ENCODE measurements around the gene NKX2-1.
"Not testable (repeated sequence)": the region's sequence is repeated elsewhere in the genome, so short reads cannot be mapped to it uniquely, and the experiment has no call there.

Gene NKX2-1

DNA sequence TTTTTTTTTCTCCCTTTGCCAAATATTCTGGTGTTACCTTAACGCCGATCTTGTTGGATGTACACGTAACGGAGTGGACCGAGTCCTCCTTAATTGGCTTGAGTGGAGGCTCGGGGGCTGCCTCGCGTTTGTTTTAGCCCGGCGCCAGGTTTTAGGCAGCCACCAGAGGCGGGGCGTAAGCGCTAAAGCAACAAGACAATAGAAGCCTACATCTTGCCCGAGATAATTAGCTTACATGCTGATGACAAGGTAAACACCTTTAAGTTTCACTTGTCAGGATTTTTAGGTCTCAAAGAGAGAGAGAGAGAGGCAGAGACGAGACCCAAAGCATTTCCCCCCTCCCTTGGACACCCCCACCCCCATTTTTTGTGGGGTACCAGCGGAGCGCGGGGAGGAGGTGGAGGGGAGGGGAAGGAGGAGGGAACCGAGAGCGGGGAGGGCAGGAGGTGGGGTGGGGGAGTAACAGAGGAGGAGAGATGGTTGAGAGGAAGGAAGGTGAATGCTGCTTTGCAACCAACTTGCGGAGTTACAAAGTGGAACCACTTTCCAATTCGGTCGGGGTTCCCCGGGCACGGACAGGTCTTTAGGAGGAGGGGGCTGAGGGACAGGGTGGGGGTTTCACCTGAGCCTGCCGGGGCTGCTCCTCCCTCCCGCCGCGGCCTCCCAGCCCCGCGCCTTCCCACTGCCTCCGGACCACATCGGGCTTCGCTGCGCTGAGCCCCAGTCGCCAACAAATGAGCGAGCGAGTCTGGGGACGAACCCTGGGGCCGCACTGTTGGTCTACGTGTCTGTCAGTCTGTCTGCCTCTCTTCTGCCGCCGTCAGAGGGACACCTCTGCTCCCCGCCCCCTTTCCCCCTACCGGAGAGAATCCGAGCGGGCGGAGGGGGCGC is at the start of gene NKX2-1:
NKX2-1 (minus strand) TSS at position 802 of the 891 bp plus-strand sequence; CDS start at position 699, 103 bp downstream.
- DNase-seq (ENCODE audit: low spot score) = peak; percentile 35

DNA sequence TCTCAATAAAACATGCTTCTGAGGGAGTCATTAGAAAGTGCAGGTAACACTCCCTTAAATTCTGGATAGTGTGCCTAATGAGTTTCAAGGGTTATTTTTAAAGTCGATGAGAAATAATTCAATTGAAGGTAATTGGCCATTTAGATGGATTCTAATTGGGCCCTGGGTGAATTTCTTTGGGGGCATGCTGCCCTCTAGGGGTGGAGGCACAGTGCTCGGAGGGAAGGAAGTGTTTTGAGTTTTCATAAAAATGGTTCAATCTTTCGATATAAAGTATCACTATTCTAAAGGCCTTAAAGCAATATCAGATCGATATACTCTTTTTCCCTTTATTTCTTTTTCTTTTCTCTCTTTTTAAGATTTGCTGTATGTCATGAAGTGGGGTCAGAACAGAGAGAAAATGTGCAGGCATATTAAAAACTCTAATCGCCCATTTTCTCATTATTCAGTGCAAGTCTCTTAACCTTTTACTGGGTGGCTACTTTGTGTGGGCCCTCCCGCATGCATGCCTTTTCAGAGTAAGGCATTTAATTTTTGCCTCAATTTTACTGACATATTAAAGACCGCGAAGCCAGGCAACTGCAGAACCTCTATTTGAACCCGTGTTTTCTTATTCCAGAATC is 36.9 kb upstream of the NKX2-1 start:
- peak; percentile 14 for DNase-seq (ENCODE audit: low spot score)

DNA sequence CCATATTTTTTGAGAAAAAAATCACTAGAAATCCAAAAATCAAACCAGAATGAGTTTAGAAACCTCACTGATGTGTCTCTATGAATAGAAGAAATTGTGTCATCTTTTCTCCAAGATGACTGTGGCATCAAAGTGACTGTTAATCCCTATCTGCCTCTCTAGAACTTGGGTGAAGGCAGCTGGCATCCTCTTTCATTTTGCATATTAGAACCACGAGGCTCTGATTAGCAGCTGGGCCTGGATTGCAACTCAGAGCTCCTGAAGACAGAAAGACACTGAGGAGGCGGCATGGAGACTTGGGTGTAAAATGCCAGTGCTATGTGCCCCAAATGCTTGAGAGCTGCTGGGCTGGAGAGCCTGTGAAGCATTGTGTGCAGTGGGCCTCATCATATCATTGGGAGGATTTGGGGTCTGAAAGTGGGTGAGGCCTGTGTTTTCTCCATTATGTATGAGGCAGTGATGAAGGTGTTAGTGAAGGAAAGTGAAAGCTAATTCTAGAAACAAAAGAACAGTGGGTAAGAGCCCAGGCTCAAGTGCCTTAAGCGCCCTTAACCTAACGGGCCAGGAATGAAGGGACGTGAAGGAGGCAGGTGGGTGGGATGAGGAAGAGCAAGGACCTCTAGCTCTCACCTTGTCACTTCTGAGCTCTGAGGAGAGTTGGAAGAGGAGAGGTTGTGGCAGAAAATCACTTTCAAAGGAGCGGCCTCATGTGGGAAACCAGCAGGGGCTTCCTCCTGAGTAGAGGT is 36.1 kb upstream of the NKX2-1 start:
- DNase-seq (ENCODE audit: low spot score) = no peak

DNA sequence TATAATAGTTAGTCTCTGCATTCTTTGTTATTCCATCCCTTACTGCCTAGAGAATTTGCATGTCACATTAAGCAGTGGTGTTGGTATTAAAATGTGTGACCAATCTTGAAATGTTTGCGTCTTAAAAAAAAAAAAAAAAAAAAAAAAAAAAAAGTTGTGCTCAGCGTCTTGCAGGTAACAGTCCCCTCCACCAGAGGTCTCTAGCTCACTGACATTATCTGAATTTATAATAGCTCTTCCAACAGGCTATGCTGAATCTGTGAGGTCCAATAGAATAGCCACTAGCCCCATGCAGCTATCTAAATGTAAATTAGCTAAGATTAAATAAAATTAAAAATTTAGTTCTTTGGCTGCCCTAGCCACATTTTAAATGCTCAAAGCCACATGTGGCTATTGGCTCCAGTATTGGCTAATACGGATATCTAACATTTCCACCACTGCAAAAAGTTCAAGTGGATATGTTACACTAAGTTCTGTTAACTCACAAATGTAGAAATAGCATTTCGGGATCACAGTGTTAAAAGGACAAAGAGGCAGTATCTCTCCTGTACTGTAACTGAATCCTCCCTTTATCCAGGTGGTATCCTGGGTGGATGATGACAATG is 33.7 kb upstream of the NKX2-1 start:
- peak; percentile 8 for DNase-seq (ENCODE audit: low spot score)

DNA sequence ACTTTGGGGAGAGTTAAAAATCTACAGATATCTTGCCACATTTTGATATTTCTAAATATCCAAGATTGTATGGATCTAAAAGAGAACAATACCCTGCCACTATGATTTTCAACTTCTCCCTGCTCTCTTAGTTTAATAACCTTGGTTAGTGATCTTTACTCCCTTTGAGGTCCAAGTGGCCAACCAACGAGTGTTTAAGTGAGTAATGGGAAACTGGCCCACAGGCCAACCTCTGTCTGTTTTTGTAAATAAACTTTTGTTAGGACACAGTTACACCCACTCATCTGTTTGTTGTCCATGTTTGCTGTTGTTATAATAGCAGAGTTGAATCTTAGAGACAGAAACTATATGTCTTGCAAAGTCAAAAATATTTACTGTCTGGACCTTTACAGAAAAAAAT is 30.9 kb upstream of the NKX2-1 start:
- no peak for DNase-seq (ENCODE audit: low spot score)

DNA sequence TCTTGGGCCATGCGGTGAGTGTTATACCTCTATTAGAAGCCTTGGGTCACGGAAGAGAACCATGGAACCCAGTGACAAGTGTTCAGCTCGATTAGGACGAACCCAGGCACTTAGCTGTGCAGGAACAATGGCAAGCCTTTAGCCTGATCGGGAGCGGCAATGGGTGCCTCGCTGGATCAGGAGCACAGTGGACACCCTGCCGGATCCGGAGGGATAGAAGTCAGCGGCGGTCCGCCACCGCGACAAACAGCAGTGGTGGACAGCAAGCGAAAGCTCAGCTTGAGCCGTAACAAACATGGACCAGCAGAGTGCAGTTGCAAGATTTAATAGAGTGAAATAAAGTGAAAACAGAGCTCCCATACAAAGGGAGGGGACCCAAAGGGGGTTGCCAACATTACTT is 24.2 kb upstream of the NKX2-1 start:
- not testable (repeated sequence) for DNase-seq (ENCODE audit: low spot score)

DNA sequence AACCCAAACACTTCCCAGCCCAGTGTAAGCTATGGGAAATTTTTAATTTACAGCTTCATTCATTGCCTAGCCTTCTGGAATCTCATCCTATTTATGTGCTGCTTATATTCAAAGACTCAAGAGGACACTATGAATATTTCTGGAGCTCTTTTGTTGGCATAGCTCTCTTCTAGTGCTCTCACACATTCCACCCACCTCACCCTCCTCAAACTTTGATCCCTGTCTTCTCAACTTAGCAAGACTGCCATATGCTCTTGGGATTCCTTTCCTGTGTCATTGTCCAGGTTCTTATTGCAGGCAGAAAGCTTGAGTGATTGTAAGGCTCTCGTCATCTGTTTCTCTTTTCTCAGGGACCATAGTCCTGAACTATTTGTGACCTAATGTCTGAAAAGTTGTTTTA is 18.0 kb upstream of the NKX2-1 start:
- DNase-seq (ENCODE audit: low spot score) = no peak

DNA sequence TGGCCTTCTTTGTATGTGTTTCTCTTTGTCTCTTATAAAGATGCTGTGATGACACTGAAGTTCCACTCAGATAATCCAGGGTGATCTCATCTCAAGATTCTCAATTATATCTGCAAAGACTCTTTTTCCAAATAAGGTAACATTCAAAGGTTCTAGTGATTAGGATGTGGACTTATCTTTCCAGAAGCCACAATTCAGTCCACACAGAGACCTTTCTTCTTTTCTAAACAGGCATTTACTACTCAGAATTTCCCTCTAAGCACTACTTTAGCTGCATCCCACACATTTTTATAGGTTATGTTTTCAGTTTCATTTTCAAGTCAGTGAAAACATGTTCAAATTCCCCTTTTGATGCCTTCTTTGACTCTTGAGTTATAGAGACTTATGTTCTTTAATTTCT is 9.0 kb upstream of the NKX2-1 start:
- DNase-seq (ENCODE audit: low spot score) = no peak

DNA sequence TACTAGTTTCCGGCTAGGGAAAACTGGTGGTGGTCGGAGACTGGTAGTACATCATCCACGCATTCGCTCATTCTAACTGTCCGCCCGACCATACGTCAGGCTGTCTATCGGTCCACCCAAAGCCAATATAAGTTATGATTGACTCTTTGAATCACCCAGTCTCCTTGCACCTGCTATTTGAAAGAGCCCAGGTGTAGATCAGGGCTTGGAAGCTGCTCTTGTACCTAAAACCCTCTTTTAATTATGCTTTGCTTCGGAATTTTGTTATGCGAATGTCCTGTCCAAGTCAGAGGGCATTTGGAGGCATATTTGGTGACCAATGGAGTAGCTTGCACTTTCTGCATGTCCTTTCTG is 5.7 kb upstream of the NKX2-1 start:
- no peak for DNase-seq (ENCODE audit: low spot score)

DNA sequence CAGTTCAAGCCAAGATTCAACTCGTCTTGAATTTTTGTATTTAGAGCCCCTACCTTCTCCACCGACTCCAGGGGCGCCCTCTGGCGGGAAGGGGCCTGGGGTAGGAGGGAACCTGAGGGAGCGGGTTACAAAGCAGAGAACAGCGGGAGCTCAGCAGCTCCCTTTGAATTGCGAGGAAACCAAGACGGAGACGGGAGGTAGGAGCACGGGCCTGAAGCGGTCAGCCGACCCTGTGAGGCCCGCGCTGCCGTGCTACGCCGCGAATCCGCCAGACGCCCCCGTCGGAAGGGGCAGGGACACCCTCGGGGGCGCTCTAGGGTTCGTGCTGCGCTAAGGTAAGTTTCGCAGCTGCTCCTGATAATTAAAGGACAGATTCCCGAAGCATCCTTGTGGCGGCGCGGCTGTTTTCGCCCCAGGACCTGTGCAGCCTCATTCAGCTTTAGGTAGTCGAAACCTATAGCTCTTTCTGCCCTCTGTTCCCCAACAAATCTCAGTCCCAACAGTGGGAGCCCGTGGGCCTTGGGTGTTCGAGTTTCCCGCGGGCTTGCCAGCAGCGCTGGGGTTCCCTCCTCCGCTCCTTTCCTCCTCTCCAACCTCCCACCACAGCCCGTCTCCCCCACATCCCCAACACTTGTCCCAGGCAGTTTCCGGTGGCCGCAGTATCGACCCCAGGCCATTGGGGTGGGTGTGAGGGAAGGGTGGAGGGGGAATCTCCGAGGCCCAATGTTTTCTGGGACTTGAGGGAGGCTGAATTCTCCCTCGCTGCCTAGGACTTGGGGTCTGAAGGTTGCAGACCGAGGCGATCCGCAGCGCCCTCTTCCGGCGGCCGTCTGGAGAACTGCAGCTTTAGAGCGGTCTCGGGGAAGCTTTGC is 5.1 kb upstream of the NKX2-1 start:
- peak; percentile 80 for DNase-seq (ENCODE audit: low spot score)

DNA sequence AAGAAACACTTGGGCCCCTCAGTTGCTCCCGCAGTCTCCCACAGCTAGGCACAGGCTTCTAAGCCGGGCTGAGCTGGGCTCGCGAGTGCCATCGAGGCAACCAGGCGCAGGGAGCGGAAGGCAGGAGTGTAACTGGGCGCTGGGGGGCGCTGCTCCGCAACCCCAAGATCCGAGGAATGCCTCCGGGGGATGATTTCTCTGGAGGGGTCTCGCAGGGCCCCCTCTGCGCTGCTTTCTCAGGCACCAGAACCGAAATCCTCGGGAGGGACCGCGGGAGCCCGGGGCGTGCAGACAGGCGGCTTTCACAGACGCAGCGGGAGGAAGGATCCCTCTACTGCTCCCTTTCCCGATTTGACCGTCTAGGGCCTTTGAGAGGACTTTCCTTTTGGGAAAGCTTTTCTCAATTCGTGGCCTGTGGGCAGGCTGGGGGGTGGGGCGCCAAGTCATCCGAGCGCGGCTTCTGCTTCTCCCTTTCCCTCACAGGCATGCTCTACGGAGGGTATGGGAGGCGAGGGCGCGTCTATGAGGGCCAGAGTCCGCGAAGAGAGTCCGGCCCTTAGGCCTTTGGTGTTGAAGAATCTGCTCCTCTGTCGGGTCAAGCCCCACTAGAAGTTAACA is 4.3 kb upstream of the NKX2-1 start:
- no peak for DNase-seq (ENCODE audit: low spot score)

DNA sequence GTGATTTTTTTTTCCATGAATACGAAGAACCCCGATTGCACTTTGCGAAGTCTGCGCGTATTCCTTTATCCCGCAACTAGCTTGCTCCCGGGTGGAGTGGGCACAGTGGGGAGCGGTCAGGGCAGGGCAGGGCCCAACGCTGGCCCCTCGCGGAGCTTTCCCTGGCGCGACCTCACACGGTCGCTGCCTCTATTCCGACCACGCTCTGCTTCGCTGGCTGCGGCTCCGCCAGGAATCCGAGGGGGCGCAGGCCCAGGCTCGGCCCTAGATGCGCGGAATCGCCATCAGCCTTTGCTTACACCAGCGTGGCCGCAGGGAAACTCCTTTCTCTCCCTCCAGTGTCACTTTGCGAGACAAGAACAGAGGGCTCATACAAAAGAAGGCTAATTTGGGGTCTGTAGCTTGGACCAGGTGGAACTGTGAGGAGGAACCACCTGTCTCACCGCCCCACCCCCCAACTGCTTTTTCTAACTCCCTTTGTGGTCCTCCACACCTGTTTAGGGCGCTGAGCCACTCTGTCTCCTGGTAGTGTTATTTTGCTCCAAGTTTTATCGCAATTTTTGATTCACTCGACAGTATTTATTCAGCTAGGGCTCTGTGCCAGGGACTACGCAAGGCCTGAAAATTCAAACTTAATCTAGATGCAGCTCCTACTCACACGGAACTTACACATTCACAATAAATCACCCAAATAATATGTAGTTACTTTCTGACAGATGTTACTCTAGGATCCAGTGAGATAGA is 3.1 kb upstream of the NKX2-1 start:
- DNase-seq (ENCODE audit: low spot score) = no peak

DNA sequence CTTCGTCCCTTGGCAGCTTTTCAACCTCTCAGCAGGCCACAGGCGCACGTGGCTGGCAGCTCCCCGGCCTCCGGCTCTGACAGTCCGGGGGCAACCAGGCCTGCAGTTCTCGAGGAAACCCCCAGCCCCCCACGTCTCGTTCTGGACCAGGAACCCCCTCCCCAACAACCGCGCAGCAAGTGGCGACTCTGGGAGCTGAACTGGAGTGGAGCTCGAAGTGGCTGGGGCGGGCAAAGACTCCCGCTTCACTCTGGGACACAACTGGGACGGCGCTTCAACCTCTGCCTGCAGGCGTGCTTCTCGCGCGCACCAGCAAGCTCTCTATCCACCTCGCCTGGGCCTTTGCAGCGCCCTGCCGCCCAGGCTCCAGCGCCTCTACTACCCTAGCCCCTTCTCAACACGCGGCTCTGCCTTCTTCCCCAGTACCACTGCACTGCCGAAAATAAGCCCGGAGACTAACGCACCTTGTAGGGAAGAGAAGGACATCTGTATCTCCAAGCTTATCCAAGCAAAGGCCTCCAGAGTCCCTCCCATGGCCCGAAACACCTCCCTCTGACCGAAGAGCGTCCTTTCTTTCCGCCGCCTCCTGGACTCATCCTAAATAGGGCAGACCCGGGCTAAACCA is 2.4 kb upstream of the NKX2-1 start:
- DNase-seq (ENCODE audit: low spot score) = no peak

DNA sequence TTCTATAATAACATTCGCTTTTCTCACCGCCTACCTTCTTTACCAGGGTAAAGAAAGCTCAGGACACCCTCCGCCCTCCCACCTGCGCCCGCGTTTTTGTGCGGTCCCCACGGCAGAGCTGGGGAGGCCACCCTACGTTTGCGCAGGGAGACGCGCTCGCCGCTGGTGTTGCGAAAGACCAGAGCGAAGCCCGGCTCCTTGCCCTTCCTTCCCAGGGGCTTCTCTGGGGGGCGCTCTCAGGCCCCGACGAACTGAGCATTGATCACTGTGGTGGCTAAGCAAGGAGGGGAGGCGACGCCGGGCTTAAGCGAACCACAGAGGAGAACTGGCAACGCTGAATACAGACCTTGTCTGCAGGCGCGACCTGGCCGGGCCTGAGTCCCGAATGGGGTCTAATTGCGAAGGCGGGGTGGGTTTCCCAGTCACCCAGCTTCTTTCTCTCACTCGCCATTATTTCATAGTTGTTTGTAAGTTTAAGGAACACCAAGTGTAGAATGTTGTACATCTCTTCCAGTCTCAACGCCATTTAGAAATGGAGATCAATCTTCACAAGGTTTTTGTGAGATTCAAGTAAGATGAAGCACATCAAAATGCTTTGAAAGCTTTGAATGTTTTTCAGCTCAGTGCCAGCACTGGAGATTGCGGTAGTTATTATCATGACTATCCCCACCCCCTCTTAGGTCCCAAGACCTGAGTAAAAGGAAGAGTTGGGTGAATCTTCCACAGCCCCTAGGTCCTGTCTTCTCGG is 1.7 kb upstream of the NKX2-1 start:
- DNase-seq (ENCODE audit: low spot score) = no peak

DNA sequence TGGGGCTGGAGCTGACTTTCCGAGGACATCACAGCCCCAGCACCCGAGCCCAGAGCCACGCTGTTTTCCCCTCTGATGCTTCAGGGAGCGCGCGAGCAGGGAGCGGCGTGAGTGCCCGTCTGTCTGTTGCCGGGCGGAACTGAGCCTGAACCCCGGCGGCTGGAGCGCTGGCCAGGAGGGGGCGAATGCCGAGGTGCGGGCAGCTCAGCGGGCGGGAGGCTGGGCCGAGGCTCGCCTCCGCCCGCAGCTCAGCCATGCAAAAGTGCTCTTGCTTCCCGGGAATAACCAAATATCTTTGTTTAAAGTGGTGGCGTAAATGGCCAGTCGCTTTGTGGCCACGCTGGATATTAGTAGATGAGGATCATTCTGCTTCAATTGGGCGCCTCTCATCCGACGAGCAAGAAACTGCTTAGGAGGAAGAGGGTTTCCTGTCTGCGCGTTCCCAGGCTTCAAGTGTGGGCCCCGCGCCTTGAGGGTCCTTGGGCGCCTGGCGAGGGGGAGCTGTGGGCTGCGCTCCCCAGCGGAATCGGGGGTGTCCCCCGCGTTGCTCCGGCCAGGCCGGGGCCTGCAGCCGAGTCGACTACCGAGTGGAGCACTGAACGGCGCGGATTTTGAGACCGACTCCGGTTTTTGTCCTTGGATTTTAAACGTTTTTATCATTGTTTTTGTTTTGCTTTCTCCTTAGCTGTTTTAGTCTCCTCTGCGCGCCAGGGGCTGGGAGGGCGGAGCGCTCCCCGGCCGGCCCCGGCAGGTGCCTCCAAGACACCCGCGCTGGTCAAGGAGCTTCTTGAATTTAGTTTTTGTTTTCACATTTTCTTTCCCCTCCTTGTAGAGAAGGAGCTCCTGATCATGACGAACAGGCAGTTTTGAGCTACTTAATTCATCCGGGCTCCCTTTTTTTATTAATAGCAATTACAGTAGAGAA is 831 bp upstream of the NKX2-1 start:
- peak; percentile 79 for DNase-seq (ENCODE audit: low spot score)

DNA sequence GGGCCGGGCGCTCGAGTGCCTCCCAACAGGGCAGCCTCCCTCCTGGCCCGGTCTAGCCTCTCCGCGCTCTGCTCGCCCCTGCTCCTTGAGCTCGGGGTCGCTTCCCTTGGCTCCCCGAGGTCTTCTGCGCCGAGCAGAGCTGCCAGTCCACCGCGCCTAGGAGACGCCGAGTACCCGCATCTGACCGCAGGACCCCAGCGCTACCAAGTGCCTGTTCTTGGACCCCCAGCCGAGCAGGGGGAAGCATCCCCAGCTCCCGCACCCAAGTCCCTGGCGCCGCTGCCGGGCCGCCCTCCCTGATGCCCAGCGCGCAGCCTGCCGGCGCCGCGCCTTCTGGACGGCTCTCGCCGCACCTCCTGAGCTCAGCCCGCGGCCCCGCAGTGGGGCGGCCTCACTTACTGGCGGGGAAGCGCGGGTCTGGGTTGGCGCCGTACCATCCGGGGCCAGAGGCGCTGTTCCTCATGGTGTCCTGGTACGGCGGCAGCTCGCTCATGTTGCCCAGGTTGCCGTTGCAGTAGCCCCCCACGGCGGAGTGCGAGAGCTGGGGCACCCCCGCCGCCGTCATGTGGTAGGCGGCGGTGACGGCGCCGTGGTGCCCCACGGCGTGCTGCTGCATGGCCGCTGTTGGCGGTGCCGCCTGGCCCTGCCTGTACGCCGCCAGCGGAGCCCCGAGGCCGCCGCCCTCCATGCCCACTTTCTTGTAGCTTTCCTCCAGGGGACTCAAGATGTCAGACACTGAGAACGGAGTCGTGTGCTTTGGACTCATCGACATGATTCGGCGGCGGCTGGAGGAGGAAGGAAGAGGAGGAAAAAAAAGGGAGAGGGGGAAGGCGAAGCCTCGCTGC is 1.2 kb downstream of the NKX2-1 start:
- no peak for DNase-seq (ENCODE audit: low spot score)

DNA sequence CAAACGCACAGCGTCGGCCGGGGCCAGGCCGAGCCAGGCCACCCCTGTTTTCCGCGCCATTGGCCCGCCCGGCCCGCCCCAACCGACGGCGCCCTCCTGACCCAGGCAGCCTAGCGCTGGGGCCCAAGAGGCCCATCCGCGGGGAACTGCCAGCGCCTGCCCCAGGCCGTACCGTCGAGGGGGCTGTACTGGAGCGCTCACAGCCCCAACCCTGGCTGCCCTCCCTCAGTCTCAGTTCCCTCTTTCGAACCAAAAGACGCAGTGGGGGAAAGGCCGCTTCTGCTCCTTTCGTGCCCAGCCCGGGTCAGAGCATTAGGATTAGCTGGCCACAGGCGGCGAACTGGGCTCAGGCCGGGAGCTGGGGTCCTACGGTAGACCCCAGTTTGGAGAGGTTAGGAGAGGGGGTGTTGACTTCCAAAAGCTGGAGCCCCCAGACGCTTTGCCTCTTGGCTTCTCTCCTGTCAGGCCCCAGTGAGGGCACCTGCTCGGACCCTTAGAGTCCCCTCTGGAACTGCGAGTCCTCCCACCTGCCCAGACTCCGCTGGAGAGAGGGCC is 1.9 kb downstream of the NKX2-1 start:
- DNase-seq (ENCODE audit: low spot score) = no peak
